Kidney (tissue), 14 donors: Measurements from ENCODE around the gene GBE1. TPM values are rescaled to one million over a fixed set of nuclear protein-coding genes. Genes with fewer than 3 reads are reported as not detected.

Source experiments
- DNase-seq, 5 donors: peaks; one replicate each; pipeline ENCODE4 v3.0.0-alpha.2; 2013 to 2020
- FAIRE-seq: peaks from 2 replicates; lab custom pipeline; 2012; peaks lifted over from hg19 to GRCh38; lab: Jason Lieb, UNC
- H3K27ac ChIP-seq, 2 donors: one replicate each; pipeline ENCODE4 v1.7.0; 2013; ENCODE audit warnings: low read depth in 2 of 2, low read length in 2 of 2, inconsistent platforms in 1 of 2
- H3K27me3 ChIP-seq: one replicate; pipeline ENCODE4 v1.7.1; 2013; ENCODE audit warnings: low read length, inconsistent platforms; ENCODE audit not compliant: control insufficient read depth, insufficient read depth
- H3K36me3 ChIP-seq, 3 donors: one replicate each; pipeline versions ENCODE4 v1.7.0 to v1.7.1; 2013; ENCODE audit warnings: low read length in 3 of 3, control low read depth in 1 of 3, inconsistent platforms in 1 of 3; ENCODE audit not compliant: insufficient read depth in 3 of 3, control insufficient read depth in 2 of 3
- H3K4me1 ChIP-seq, 3 donors: one replicate each; pipeline versions ENCODE4 v1.7.0 to v1.7.1; 2013; ENCODE audit warnings: low read length in 3 of 3, inconsistent platforms in 1 of 3, low read depth in 1 of 3; ENCODE audit not compliant: control insufficient read depth in 2 of 3, insufficient read depth in 2 of 3
- H3K4me3 ChIP-seq, 3 donors: one replicate each; pipeline versions ENCODE4 v1.7.0 to v1.8.1; 2013; ENCODE audit warnings: low read length in 3 of 3, control low read depth in 1 of 3, inconsistent platforms in 1 of 3
- H3K9ac ChIP-seq, 3 donors: one replicate each; pipeline versions ENCODE4 v1.7.0 to v1.7.1; 2013; ENCODE audit warnings: low read length in 3 of 3, control low read depth in 1 of 3, inconsistent platforms in 1 of 3
- H3K9me3 ChIP-seq, 3 donors: one replicate each; pipeline versions ENCODE4 v1.7.0 to v1.7.1; 2013; ENCODE audit warnings: low read length in 3 of 3, control low read depth in 1 of 3, inconsistent platforms in 1 of 3; ENCODE audit not compliant: control insufficient read depth in 2 of 3, insufficient read depth in 1 of 3
- intact Hi-C: fragments of 100-400 bp; cut with DNase I; formaldehyde crosslinking; loops from one replicate; pipeline ENCODE4 v1.11.1; 2022
- polyA plus RNA-seq: library from polyadenylated mRNA; stranded (reverse); fragments of 350-450 nt; fragmentation: Illumina TruSeq; extraction: RNeasy Lipid Tissue Mini Kit (QIAGEN cat#74804); gene quantifications from one replicate; pipeline ENCODE4 v1.2.3, GENCODE V29; 2014; ENCODE audit warnings: low read depth, low replicate concordance; ENCODE audit not compliant: insufficient read depth
- total RNA-seq: library from RNA; stranded (reverse); fragmentation: NEBNext Ultra II Directional; extraction: Animal tissue kit (Norgen Biotek cat#: 25700); gene quantifications from one replicate; pipeline ENCODE4 v1.2.1, GENCODE V29; 2021
- TF ChIP-seq, protein P1 (sequence below): IDR thresholded peaks from 3 replicates; pipeline ENCODE4 v1.5.1; 2012; ENCODE audit warnings: mild to moderate bottlenecking, moderate library complexity, borderline replicate concordance; ENCODE audit not compliant: insufficient read depth; ENCODE audit errors: extremely low read depth
- donor health status: control.
- donor health status: control.
- donor health status: control.
- donor health status: control.
- donor health status: control.
- donor health status: DM: yes; HTN: yes; CAD: no.
- donor health status: Normal renal cell carcinoma (clear cell type).

The GBE1 gene
- total and polyA plus RNA-seq, 2 donors from 2014 or later, result 29.3 to 36.2 TPM

GRCh38 chr3:81741216-81741615 lies 20.2 kb downstream of the GBE1 start:
- TF ChIP-seq, protein P1, sequence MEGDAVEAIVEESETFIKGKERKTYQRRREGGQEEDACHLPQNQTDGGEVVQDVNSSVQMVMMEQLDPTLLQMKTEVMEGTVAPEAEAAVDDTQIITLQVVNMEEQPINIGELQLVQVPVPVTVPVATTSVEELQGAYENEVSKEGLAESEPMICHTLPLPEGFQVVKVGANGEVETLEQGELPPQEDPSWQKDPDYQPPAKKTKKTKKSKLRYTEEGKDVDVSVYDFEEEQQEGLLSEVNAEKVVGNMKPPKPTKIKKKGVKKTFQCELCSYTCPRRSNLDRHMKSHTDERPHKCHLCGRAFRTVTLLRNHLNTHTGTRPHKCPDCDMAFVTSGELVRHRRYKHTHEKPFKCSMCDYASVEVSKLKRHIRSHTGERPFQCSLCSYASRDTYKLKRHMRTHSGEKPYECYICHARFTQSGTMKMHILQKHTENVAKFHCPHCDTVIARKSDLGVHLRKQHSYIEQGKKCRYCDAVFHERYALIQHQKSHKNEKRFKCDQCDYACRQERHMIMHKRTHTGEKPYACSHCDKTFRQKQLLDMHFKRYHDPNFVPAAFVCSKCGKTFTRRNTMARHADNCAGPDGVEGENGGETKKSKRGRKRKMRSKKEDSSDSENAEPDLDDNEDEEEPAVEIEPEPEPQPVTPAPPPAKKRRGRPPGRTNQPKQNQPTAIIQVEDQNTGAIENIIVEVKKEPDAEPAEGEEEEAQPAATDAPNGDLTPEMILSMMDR, result no peak
- Histone ChIP-seq H3K4me1 (peaks cover 0 to 7% (median 6%) of the 10 kb centered on the region in 3 donors), H3K27ac (no peak overlapping the region), H3K9ac (no peak overlapping the region), H3K9me3 (no peaks in the 10 kb centered on the region), H3K36me3 (no peaks in the 10 kb centered on the region), H3K4me3 (no peak overlapping the region), H3K27me3 (no peaks in the 10 kb centered on the region)
- intact Hi-C loops, result no loop called here
- FAIRE-seq (no peak), DNase-seq (no peak)

DNA sequence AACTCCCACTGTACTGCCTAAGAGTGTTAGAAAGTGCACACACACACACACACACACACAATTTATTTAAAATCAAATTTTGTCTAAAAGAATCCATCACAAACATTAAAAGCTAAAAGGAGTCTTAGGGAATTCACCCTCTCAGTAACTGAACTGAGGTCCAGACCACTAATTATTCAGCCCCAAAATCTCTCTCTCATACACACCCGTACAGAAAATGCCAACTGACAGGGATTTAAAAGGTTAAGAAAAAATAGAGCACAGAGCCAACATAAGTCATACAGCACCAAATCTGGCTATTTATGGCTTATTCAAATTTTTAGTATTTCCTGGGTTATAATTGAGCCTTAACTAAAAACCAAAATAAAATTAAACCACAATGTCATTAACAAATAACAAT lies 20.7 kb downstream of the GBE1 start:
- Histone ChIP-seq H3K4me3 (no peak overlapping the region), H3K36me3 (no peaks in the 10 kb centered on the region), H3K27ac (no peak overlapping the region), H3K4me1 (peaks cover 0 to 7% (median 6%) of the 10 kb centered on the region in 3 donors), H3K9ac (no peak overlapping the region), H3K27me3 (no peaks in the 10 kb centered on the region), H3K9me3 (no peaks in the 10 kb centered on the region)
- FAIRE-seq, result no peak
- intact Hi-C loops, result no loop called here
- no peak for DNase-seq
- TF ChIP-seq, protein P1, result no peak

DNA sequence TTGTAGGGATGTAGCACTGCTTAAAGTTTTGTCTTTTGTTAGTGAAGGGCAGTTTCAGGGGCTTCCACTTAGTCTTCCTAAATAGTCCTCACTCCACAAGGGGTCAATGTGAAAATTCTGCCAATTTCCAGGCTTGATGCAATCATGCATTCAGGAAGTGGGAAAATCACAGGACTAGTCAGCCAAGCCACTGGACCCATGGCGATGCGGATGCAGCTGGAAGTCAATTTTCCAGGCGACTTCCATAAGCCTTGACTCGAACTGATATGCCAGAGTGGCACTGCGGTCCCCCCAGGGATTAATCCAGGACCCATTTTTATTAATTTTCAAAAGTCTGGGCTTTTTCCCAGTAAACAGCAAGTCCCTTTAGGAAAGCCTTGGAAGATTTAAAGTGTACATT lies 26.1 kb downstream of the GBE1 start:
- no peak overlapping the region for H3K27ac ChIP-seq
- H3K27me3 ChIP-seq, result no peaks in the 10 kb centered on the region
- no peaks in the 10 kb centered on the region for H3K36me3 ChIP-seq
- H3K4me1 ChIP-seq, result no peaks in the 10 kb centered on the region
- FAIRE-seq, result no peak
- no peak for DNase-seq
- intact Hi-C loops, result no loop called here
- no peak overlapping the region for H3K9ac ChIP-seq
- no peak overlapping the region for H3K4me3 ChIP-seq
- H3K9me3 ChIP-seq, result no peaks in the 10 kb centered on the region
- TF ChIP-seq, protein P1, result no peak

DNA sequence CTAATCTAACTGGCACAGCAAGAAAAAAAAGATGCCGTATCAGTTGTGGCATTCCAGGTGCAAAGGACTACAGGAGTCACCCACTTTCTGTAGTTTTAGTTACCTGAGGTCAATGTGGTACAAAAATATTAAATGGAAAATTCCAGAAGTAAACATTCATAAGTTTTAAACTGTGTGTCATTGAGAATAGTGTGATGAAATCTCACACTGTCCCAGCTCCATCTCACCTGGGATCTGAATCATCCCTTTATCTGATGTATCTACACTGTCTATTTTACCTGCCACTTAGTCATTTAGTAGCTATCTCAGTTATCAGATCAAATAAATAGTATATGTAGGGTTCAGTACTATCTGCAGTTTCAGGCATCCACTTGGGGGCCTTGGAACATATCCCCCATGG lies 26.7 kb downstream of the GBE1 start:
- DNase-seq (no peak), FAIRE-seq (no peak)
- Histone ChIP-seq H3K9me3 (no peaks in the 10 kb centered on the region), H3K4me3 (no peak overlapping the region), H3K27ac (no peak overlapping the region), H3K36me3 (no peaks in the 10 kb centered on the region), H3K9ac (no peak overlapping the region), H3K4me1 (no peaks in the 10 kb centered on the region), H3K27me3 (no peaks in the 10 kb centered on the region)
- TF ChIP-seq, protein P1, result no peak
- intact Hi-C loops, result no loop called here
